ENCODE results near the gene TSPAN9. TPM values are rescaled to one million over a fixed set of nuclear protein-coding genes. Genes with fewer than 3 reads are reported as not detected.

Gene TSPAN9
- total RNA-seq, 1 donor from 2014 or later: 31.7 TPM

DNA sequence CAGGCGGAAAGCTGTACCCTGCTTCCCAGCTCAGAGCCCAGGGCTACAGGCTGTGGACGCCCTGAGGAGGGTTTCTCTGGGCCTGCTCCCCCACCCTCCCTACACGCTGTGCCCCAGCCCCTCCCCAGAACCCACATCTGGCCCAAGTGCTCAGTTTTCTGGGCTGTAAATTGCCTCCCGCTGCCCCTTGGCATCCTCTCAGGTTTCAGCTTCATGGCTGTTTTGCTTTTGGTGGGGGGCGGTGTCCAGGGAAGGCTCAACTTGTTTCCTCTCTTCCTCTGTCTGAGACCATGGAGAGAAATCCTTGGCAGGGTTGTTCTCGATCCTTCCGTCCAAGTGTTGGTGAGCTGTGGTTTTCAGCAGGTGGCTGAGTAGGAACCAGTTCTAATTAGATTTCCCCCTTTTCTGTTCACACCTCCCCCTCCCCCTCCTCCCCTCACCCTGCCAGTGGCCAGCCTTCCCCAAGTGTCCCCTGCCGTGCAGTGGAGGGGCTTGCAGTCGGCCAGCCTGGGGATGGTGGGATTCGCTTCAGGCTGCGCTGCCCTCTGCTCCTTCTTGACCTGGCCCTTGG lies 61.8 kb downstream of the TSPAN9 start:
- TF ChIP-seq, protein P1, sequence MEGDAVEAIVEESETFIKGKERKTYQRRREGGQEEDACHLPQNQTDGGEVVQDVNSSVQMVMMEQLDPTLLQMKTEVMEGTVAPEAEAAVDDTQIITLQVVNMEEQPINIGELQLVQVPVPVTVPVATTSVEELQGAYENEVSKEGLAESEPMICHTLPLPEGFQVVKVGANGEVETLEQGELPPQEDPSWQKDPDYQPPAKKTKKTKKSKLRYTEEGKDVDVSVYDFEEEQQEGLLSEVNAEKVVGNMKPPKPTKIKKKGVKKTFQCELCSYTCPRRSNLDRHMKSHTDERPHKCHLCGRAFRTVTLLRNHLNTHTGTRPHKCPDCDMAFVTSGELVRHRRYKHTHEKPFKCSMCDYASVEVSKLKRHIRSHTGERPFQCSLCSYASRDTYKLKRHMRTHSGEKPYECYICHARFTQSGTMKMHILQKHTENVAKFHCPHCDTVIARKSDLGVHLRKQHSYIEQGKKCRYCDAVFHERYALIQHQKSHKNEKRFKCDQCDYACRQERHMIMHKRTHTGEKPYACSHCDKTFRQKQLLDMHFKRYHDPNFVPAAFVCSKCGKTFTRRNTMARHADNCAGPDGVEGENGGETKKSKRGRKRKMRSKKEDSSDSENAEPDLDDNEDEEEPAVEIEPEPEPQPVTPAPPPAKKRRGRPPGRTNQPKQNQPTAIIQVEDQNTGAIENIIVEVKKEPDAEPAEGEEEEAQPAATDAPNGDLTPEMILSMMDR (conservative IDR thresholded peaks at IDR 0.05): no peak
- Mint-ChIP-seq H3K27me3 (peaks cover 15% of the 10 kb centered on the region), H3K27ac (no peak overlapping the region), H3K4me3 (no peak overlapping the region), H3K4me1 (ENCODE audit: unreplicated experiment) (peaks cover 26% of the 10 kb centered on the region), H3K36me3 (no peaks in the 10 kb centered on the region), H3K9me3 (no peaks in the 10 kb centered on the region)
- no peak for DNase-seq (ENCODE audit: extremely low spot score, unreplicated experiment)

- H3K36me3 Mint-ChIP-seq: no peaks in the 10 kb centered on the region
- TF ChIP-seq, protein P1 (conservative IDR thresholded peaks at IDR 0.05): no peak
- peak overlapping the region; percentile 29 for H3K27ac Mint-ChIP-seq
- peaks cover 26% of the 10 kb centered on the region for H3K4me1 Mint-ChIP-seq (ENCODE audit: unreplicated experiment)
- H3K27me3 Mint-ChIP-seq: peaks cover 15% of the 10 kb centered on the region
- no peak overlapping the region for H3K4me3 Mint-ChIP-seq
- no peaks in the 10 kb centered on the region for H3K9me3 Mint-ChIP-seq
- no peak for DNase-seq (ENCODE audit: extremely low spot score, unreplicated experiment)
These were observed 62.6 kb downstream of the TSPAN9 start for GRCh38 chr12:3139760-3140159.

GRCh38 chr12:3140284-3140683 lies 63.1 kb downstream of the TSPAN9 start:
- Mint-ChIP-seq H3K27me3 (peaks cover 15% of the 10 kb centered on the region), H3K36me3 (no peaks in the 10 kb centered on the region), H3K4me1 (ENCODE audit: unreplicated experiment) (peaks cover 30% of the 10 kb centered on the region), H3K9me3 (no peaks in the 10 kb centered on the region), H3K27ac (no peak overlapping the region), H3K4me3 (no peak overlapping the region)
- no peak for DNase-seq (ENCODE audit: extremely low spot score, unreplicated experiment)
- TF ChIP-seq, protein P1 (conservative IDR thresholded peaks at IDR 0.05): no peak

GRCh38 chr12:3141339-3142321 lies 64.5 kb downstream of the TSPAN9 start:
- Mint-ChIP-seq H3K27ac (no peak overlapping the region), H3K4me3 (no peak overlapping the region)

GRCh38 chr12:3142386-3142785 lies 65.2 kb downstream of the TSPAN9 start:
- H3K27ac Mint-ChIP-seq: no peak overlapping the region
- no peak for DNase-seq (ENCODE audit: extremely low spot score, unreplicated experiment)
- H3K4me1 Mint-ChIP-seq (ENCODE audit: unreplicated experiment): peaks cover 23% of the 10 kb centered on the region
- peaks cover 8% of the 10 kb centered on the region for H3K27me3 Mint-ChIP-seq
- TF ChIP-seq, protein P1 (conservative IDR thresholded peaks at IDR 0.05): no peak
- no peak overlapping the region for H3K4me3 Mint-ChIP-seq
- no peaks in the 10 kb centered on the region for H3K36me3 Mint-ChIP-seq
- no peaks in the 10 kb centered on the region for H3K9me3 Mint-ChIP-seq

More at GRCh38 chr12:3141339-3142321, 64.5 kb downstream of the TSPAN9 start:
- Mint-ChIP-seq H3K9me3 (no peaks in the 10 kb centered on the region), H3K4me1 (ENCODE audit: unreplicated experiment) (peaks cover 25% of the 10 kb centered on the region), H3K27me3 (peaks cover 8% of the 10 kb centered on the region), H3K36me3 (no peaks in the 10 kb centered on the region)
- no peak for DNase-seq (ENCODE audit: extremely low spot score, unreplicated experiment)
- TF ChIP-seq, protein P1 (conservative IDR thresholded peaks at IDR 0.05): no peak

Data from type B pancreatic cell (in vitro differentiated cells).